ENCODE data around the gene ZNHIT1.

Gene ZNHIT1

DNA sequence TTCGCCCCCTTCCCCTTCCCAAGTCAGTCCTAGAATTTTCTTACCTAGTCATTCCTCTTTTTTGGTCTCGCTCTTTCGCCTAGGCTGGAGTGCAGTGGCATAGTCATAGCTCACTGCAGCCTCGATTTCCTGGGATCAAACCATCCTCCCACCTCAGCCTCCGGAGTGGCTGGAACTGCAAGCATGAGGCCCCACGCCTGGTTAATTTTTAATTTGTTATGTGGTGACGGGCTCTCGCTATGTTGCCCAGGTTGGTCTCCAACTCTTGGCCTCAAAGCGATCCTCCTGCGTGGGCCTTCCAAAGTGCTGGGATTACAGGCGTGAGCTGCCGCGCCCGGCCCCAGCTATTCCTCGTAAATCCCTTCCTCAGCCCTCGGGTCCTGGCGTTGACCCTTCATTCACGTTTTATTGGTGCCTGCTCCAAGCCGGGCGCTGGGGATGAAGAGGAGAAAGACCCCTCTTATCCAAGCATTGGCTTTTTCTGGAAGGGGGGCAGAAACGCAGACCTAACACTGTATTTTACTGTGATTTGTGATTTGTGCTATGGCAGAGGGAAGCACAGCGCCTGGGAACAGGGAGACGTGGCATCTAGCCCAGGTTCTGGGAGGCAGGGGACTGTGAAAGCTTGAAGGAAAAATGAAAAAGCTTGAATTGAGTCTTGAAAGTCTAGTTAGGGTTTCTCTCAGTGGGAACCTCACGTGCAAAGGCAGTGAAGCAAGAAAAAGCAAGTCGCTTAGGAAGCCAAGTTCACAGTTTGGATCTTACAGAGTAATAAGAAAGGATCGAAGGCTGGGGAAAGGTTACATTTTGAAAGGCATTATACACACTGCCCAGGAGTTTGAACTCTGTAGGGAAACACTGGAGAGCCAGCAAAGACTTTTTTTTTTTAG lies 516 bp downstream of the ZNHIT1 start:
- no peak for DNase-seq (ENCODE audit: low spot score)

DNA sequence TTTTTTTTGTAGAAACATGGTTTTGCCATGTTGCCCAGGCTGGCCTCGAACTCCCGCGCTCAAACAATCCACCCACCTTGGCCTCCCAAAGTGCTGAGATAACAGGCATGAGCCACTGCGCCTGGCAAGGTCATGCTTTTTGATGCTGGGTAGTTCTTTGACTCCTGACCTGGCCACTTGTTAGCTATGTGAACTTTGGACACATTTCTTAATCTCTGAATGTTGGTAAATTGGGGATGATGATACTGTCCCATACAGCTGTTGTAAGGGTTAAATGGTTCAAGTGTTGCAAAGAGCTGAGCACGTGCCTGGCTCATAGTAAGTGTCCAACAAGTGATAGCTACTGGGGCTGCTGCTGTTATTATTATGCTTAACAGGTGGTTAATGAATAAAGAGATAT lies 2.3 kb downstream of the ZNHIT1 start:
- no peak for DNase-seq (ENCODE audit: low spot score)

DNA sequence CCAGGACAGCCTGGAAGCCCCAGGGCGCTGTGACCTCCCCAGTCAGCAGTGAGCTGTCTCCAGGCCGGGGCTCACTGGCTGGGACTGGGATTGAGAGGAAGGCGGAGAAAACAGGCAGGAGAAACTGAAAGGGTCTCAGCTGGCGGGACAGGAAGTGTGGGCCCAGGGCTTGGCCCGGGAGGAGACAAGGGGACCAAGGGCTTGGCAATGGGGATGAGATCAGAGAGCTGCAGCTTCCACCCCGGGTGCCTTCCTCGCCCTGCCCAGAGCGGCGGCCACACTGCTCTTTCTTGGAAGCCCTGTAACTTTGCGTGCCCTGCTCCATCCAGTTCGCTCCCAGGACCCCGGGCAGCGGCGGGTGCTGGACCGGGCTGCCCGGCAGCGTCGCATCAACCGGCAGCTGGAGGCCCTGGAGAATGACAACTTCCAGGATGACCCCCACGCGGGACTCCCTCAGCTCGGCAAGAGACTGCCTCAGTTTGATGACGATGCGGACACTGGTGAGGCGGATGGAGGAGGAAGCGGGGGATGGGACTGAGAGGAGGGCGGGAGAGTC lies 4.4 kb downstream of the ZNHIT1 start:
- DNase-seq (ENCODE audit: low spot score), result no peak

DNA sequence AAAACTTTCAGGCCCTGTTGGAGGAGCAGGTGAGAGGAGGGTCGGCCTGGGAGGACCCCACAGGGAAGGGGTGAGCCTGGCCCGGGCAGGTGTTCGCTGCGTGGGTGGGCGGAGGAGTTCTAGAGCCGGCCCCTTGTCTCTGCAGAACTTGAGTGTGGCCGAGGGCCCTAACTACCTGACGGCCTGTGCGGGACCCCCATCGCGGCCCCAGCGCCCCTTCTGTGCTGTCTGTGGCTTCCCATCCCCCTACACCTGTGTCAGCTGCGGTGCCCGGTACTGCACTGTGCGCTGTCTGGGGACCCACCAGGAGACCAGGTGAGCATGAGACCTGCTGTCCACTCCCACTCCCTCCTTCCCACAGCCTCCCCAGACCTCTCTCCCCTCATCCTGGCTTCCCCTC lies 5.6 kb downstream of the ZNHIT1 start:
- DNase-seq (ENCODE audit: low spot score), result no peak

DNA sequence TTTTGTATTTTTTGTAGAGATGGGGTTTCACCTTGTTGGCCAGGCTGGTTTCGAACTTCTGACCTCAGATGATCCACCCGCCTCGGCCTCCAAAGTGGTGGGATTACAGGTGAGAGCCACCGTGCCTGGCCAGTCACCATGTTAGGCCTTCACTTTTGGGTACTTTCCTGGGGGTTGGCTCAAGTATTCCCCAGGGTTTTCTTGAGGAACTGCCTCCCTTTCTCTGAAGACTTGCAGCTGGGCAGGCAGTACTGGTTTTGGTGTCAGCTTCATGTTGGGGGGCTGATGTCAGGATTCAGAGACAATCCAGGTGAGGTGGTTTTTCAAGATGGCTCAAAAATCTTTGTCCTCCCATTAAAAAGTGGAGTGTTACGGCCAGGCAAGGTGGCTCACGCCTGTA lies 7.7 kb downstream of the ZNHIT1 start:
- DNase-seq (ENCODE audit: low spot score), result no peak

DNA sequence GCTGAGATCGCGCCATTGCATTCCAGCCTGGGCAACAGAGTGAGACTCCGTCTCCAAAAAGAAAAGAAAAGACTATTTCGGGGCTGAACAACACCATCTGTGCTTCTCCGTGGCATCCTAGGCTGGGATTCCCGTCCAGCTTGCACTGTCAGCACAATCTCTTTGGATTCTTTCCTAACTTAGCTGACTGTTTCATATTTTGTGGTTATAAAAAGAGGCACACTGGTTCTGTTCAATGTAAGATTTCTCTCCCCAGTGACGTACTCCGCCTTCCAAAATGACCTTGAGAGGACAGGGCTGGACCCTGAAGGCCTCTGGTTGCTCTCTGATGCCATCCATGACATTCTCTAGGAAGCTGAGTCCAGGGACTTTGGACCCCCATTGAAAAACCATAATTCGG lies 8.8 kb downstream of the ZNHIT1 start:
- no peak for DNase-seq (ENCODE audit: low spot score)

DNA sequence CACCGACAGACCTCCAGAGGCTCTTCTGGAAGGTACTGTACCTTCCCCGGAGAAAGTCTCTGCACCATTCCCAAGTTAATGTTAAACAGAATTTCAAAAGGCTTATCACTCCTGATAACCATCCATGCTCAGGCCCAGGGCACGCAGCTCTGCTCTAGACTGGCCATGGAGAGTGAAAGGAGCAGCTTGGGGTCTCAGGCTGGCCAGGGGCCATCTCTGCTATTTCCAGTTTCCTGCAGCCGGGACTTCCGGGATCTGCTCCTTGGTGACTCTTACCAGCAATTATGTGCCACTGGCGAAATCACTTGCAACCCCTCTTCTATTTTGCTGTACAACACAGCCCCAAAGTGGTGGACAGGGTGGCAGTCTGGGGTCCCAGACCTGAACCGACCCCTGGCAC lies 13.7 kb downstream of the ZNHIT1 start:
- no peak for DNase-seq (ENCODE audit: low spot score)

DNA sequence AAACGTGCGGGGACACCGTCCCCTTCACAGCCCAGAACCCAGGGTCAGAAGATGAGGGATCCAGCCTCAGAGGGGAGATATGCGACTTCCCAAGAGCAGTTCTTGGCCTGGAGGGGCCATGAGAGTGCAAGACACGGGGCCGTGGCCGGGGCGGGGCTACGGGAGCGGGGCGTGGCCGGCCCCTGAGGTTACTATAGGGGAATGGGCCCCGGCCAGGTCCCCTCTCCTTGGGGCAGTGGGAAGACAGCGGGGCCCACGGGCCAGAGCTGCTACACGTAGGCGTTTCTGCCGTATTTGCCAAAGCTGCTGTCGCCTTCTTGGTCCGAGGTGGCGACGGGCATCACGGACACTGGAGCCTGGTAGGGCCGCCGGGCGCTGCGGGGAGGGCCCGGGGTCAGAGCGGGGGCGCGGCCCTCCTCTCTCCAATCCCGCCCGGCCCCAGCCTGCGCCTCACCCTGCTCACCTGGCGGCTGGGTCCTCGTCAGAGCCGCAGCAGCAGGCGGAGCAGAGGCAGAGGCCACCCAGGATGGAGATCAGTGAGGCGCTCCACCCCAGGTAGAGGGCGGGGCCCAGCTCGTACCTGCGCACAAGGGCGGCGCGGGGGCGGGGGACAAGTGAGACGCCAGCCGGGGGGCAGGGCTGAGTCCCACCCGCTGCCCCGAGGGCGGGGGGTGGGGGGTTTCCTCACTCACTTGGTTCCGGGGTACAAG lies 14.3 kb downstream of the ZNHIT1 start:
- DNase-seq (ENCODE audit: low spot score), result no peak

DNA sequence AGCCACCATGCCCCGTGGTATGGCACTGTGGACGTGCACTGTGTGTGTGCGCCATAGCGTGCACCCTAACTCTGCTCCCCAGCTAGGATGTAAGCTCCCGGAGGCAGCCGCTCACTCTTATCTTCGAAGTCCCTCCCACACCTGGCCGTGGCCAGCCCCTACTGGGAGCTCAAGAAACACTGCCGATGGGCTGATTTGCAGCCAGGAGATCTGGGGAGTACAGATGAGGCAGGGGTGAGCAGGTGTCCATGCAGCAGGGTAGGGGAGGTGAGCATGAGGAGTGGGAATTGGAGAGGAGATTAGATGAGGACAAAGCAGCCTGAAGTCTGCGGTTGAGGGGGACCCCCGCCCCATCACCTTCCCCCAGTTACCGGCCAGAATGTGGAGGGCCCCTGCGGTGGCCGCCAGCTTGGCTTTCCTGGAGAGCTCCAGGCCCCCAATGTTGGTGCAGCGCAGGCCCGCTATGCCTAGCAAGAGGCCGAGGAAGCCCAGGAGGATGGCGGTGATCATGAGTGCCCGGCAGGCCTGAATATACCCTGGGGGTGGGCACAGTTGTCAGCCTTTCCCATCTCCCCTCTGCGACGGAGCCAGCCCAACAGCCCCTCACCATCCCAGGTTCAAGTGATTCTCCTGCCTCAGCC lies 16.1 kb downstream of the ZNHIT1 start:
- DNase-seq (ENCODE audit: low spot score), result no peak

DNA sequence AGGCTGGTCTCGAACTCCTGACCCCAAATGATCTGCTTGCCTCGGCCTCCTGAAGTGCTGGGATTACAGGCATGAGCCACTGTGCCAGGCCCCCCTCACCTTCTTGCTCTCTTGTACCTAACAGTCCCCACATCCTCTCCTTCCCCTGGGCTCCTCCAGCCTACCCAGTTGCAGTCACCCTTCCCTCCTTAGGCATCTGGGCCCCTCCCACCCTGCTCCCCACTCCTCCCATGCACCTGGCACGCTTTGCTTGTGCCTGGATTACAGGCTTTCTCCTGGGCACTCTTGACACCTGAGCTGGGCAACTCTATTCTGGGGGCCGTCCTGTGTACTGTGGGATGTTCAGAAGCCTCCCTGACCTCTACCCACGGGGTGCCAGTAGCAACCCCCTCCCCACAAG lies 16.7 kb downstream of the ZNHIT1 start:
- DNase-seq (ENCODE audit: low spot score), result no peak

DNA sequence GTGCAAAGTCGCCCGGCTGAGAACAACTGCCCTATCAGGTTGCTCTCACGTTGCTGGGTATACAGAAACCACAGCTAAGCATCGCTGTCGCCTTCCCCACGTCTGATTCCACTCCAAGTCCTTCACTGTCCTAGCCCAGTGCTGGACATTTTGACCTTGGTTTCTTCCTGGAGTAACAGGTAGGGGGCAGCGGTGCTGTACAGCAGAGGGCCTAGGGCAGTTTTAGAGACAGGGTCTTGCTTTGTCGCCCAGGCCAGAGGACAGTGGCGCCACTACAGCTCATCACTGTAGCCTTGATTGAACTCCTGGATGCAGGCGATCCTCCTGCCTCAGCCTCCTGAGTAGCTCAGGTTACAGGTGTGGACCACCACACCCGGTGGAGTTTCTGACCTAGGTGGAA lies 17.1 kb downstream of the ZNHIT1 start:
- DNase-seq (ENCODE audit: low spot score), result no peak

DNA sequence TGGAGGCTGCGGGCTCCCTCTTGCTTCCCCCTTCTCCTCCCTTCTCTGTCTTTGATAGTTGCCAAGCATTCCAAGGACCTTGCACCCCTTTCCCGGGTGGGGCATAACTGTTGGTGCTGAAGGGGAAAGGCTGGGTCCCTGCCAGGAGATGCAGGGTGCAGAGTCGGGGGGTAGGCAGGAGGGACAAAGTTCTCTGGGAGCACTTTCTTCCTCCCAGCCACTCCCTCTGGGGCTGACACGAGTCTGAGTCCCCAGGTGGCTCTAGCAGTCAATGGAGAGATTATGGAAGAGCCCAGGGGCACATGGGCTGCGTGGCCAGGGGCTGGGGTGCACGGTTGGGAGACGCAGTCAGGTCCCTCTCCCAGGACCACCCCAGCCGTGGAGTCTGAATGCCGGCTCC lies 17.6 kb downstream of the ZNHIT1 start:
- no peak for DNase-seq (ENCODE audit: low spot score)

DNA sequence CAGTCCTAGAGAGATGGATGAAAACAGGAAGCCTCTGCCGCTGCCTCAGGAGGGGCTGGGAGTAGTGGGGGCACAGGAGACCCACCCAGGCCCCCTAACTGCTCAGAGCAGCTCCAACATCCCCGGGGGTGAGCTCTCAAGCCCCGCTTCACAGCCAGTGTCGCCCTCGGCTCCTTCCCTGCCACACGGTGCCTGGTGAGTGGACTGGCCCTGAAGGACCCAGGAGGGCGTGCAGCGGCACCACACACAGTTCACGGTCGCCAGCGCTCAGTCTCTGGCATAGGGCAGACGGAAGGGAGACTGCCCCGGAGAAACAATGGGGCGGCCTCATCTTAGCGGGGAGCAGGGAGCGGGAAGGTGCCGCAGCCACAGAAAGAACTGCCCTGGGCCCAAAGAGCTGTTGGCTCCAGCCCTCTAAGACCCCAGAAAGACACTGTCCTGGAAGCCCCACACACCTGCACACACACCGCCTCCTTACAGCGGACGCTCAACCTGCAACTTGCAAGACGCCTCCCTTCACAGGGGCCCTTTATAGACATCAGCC lies 18.4 kb downstream of the ZNHIT1 start:
- no peak for DNase-seq (ENCODE audit: low spot score)

DNA sequence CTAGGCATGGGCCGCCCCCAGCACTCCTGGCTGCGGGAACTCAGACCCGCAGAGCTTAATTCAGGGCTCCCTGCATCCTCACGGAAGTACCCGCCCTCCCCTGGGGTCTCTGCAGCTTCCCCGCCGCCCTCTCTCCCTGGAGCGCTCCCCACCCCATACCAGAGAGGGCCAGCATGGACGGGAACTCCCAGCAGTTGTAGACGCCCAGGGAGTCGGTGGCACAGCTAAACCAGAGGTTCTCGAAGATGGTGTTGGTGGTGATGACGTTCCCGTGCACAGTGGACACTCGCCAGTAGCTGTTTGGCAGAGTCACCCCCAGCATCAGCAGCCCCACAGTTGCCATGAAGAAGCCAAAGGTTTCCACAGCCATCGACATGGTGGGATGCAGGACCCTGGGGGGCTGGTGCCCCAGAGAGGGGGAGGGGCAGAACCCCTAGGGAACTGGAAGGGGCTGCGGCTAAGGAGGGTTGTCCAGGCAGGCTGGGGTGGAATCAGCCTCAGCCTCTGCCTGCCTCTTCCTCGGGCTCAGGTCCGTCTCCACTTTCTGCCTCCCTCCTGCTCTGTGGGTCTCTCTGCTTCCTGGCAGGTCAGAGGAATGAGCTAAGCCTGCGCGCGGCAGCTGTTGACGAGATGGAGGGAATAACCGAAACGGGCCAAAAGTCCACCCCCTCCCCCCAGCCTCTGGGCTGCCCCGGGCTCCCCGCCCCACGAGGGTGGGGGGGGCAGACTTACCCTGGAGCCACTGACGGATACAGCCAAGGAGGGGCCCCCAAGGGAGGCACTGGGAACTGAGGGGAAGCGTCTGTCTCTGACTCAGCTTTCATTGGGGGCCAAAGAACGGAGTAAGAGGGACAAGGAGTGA lies 19.5 kb downstream of the ZNHIT1 start, which contains the start of gene CLDN15:
Gene CLDN15 (minus strand): TSS at position 597 of the 862 bp plus-strand sequence. CDS start 221 bp downstream, at position 376.
- DNase-seq (ENCODE audit: low spot score), result no peak

DNA sequence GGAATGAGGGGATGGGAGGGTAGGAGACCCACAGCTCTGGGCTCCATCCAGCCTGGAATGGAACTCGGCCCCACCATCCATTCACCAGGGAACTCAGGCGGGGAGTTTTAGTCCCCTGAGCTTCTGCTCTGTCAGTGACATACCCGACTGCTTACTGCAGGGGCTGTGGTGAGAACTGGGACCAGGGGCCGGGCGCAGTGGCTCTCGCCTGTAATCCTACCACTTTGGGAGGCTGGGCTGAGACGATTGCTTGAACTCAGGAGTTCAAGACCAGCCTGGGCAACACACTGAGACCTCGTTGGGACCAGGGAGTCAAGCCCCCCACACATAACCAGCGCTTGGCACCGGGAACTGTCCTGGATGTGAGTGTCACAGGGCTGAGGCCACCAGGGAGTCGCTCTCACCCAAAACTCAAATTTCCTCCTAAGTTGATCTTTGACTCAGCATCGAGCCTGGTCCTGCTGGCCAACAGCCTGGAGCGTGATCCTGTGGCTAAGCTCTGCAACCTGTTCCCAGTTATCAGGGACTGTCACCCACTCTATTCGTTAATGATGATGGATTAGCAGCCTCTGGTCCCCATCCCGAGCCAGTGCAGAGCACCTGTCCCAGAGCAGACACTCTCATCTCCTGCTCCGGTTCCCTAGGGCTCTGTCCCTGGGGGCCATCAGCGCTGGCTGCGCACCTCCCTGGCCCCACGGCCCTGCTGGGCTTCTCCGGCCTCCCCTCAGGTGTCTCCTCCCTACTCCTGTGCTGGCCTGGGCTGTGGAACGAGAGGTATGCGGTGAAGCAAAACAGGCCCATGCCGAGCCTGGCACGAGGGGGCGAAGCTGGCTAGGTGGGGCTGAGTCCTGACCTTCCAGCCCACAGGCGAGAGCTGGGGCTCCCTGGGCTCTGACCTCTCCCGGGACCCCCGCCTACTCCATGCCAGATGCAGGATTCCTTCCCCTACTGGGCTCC lies 20.5 kb downstream of the ZNHIT1 start:
- DNase-seq (ENCODE audit: low spot score), result no peak

DNA sequence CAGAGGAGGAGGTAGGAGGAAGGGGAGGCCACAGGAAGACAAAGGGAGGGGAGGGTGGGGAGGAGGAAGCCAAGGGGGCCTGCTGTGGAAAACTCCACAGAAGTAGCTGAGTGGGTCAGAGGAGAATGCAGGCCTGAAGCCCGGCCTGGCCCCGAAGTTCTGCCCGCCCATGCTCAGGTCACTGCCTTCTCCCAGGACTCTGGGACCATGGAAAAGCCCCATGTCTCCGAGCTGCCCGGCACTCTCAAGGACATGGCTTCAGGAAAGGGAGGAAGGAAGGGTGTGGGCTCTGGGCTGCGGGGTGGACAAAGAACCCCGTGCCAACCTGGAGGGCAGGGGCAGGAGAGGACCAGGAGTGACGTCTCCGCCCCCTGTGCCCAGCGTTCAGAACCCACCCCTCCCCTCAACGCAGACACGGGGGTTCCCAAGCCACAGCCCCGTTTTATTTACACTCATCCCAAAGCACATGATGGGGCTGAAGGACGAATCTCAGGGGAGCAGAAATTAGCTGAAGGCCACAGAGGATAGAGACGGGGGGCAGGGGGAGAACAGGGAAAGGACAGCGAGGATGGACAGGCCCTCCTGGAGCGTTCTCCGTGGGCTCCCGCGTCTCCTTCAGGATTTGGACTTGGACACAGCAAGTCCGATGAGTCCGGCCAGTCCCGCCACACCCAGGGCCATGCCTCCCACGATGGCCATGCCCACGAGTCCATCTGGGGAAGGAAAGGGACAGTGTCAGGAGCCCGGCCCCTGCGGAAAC lies 21.4 kb downstream of the ZNHIT1 start:
- no peak for DNase-seq (ENCODE audit: low spot score)

DNA sequence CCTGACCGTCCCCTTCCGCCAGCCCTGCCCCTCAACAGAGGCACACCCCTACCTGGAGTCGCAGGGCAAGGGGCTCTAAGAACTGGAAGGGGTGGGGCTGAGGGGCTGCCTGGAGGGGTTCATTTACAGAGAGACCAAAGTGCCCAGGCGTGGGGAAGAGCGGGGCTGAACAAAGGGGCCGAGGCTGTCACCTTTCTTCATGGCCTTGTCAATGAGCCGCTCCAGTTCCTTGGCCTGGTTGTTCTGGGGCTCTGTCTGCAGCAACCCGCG lies 21.9 kb downstream of the ZNHIT1 start:
- no peak for DNase-seq (ENCODE audit: low spot score)

DNA sequence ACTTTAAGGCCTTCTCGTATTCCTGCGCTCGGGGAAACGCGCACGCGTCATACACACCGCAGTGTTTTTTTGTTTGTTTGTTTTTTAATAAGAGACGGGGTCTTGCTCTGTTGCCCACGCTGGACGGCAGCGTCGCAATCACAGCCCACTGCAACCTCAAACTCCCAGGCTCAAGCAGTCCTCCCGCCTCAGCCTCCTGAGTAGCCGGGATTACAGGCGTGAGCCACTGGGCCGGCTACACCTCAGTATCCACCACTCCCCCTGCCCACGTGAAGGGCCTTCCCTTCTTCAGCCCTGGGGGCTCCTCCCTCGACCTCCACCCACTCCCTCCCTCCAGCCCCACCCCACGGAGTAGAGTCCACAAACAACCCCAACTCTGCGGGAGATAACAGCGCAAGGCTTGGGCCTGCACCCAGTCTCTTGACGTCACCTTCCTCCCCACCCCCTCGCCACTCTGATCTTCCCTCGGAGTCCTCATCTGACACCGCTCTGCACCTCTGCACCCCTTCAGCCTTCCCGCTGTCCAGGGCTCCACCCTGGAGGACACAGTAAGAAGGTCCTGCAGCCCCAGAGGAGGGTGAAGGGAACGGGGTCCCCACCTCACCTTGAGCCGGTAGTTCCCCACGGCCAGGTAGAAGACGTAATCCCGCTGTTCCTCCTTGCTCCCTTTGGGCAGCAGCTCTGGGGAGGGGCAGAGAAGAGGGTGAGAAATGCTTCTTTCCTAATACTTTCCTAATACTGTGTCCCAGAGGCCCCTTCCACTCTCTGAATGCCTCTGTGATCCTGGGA lies 22.5 kb downstream of the ZNHIT1 start:
- DNase-seq (ENCODE audit: low spot score), result no peak

DNA sequence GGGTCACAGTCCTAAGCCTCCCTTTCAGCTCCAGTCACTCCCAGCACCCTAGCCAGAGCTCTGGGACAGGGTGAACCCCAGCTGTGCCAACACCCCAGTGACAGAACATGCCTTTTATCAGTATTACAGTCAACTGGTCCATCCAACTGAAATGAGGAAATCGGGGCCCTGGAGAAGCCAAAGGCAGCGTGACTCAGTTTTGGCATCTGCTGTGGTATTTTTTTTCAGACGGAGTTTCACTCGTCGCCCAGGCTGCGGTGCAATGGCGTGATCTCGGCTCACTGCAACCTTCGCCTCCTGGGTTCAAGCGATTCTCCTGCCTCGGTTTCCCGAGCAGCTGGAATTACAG lies 23.0 kb downstream of the ZNHIT1 start:
- no peak for DNase-seq (ENCODE audit: low spot score)

Measured in activated CD4-positive, alpha-beta T cell treated with anti-CD3 and anti-CD28 coated beads, Interleukin-2, Interleukin-4, amounts not matched to agents 100 ng/mL and 50 ng/mL, durations not matched to agents 16 hours and 8 hours (primary cell).